ENCODE data around the gene SRC. TPM values are rescaled to one million over a fixed set of nuclear protein-coding genes. Genes with fewer than 3 reads are reported as not detected.

Gene SRC
- 101 to 119 TPM (median 114 TPM) in 5 replicates for total RNA-seq (2022; extraction: Qiagen RNA extraction)

DNA sequence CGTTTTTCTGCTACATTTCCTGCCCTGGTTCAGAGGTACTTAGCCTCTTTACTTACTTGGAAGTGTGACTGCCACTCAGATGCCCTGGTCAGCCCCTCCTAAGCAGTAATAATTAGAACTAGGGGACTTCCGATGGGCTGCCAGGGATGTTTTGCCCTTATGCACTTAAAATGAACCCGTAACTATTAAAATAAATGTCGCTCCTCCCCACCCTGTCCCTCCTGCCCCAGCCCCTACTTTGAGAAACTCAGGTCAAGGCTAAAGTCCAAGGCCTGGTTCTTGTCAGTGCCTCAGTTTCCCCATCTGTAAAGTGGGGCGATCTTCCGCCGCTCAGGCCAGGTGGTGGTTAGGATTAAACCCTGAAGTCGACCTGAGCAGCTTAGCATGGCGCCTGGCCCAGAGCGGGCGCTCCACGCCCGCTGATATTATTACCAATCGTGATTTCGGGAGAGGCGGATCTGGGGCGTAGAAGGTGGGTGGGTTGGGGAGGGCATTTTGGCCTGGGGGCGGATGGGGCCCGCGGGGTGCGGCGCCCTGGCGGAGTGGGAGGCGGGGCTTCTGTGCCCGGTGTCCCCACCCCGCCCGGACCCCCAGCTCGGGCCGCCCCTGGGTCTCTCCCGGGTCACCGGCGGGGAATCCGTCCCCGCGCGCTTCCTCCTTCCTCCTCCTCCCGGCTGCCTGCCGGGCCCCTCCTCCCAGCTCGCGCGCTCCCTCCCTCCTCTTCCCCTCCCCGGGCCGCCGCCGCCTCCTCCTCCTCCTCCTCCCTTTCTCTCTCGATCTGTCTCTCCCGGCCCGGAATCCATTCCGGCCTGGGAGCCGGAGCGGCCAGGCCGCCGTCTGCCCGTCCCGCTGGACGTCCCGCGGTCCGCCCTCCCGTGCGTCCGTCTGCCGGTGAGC, at the start of gene SRC:
SRC (plus strand) TSS at position 802 of the 897 bp plus-strand sequence. CDS start 38,014 bp downstream, outside the sequence.

Other genes starting within 250 kb of the SRC start
- gene RPN2, start 166.8 kb upstream of the SRC start, total RNA-seq (2022; extraction: Qiagen RNA extraction), result 247 to 288 TPM (median 258 TPM) in 5 replicates
- gene MROH8, start 166.6 kb upstream of the SRC start, total RNA-seq (2022; extraction: Qiagen RNA extraction), result 0.90 to 1.4 TPM (median 1.1 TPM) in 5 replicates
- gene GHRH, start 84.3 kb upstream of the SRC start, total RNA-seq (2022; extraction: Qiagen RNA extraction), result not detected in 5 replicates
- 79.9 to 90.2 TPM (median 87.0 TPM) in 5 replicates for gene MANBAL, start 56.5 kb upstream of the SRC start, total RNA-seq (2022; extraction: Qiagen RNA extraction)
- not detected in 5 replicates for gene NNAT, start 175.1 kb downstream of the SRC start, total RNA-seq (2022; extraction: Qiagen RNA extraction)
- 47.5 to 52.7 TPM (median 49.3 TPM) in 5 replicates for gene BLCAP, start 181.7 kb downstream of the SRC start, total RNA-seq (2022; extraction: Qiagen RNA extraction)